Stimulated activated CD8-positive, alpha-beta memory T cell treated with anti-CD3 and anti-CD28 coated beads, Interleukin-7, amount 100 ng/mL, for 4 hours (primary cell): ENCODE measurements around the gene CCDC142.

Experiments used
- DNase-seq, 2 donors: peaks; one replicate each; pipeline ENCODE4 v3.0.0-alpha.2; 2020; ENCODE audit warnings: low read depth in 2 of 2

CCDC142 gene, protein sequence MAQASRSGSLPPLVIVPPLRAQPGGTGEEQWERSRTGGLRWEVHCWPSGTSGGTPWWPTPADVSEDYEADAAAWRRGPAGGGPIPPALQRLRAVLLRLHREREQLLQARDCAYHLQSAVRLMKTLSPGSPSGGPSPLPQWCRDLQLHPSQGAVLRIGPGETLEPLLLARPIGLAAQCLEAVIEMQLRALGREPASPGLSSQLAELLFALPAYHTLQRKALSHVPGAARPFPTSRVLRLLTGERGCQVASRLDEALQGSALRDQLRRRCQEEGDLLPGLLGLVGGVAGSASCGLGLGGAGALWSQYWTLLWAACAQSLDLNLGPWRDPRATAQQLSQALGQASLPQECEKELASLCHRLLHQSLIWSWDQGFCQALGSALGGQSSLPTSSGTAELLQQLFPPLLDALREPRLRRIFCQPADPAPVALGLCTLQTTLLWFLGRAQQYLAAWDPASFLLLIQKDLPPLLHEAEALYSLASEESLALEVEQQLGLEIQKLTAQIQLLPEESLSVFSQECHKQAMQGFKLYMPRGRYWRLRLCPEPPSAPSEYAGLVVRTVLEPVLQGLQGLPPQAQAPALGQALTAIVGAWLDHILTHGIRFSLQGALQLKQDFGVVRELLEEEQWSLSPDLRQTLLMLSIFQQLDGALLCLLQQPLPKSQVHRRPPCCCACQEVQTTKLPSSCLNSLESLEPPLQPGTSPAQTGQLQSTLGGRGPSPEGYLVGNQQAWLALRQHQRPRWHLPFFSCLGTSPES

DNA sequence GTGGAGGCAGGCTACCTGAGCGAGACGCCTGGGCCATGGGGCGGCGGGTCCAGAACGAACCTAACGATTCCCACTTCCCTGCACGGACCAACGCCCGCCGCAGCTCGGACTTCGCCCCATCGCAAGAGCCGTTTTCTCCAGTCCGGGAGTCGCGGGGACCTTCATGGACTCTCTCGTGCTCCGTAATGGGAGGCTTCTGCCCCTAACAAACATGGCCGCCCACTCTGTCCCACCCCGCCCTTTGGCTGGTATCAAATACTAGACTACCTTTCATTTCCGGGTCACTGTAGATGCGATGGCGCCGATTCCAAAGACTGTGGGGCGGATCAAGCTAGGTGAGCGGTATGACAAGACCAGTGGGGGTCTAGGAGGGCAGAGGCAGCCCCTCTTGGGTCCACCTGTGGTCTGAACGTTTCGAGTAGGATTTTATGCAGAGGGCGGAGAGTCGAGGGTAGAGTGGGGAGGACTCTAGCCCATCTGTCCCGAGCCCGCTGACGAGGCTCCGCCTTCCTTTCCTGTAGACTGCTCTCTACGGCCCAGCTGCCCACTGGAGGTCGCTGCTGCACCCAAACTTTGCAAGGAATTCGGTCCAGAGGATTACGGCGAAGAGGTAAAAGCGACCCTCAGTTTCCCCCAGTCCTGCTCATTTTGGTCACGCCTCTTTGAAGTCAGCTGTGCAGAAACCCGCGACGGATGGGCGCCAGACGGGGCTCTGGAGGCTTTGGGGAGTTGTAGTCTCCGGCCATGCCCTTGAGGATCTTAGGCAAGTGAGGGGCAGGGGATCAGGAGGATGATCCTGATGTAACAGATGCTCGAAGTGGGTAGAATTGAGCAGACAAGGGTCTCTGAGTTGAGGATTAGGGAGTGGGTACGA lies at the start of gene CCDC142, which contains the start of gene TTC31:
Gene CCDC142, minus strand, starts transcription at position 198 of the 874 bp plus-strand sequence. Its CDS starts 161 bp downstream, at position 37.
Gene TTC31, plus strand, starts transcription at position 281 of the 874 bp plus-strand sequence. Its CDS starts 15 bp downstream, at position 296.
- peak; percentile 88 to 93 for DNase-seq

DNA sequence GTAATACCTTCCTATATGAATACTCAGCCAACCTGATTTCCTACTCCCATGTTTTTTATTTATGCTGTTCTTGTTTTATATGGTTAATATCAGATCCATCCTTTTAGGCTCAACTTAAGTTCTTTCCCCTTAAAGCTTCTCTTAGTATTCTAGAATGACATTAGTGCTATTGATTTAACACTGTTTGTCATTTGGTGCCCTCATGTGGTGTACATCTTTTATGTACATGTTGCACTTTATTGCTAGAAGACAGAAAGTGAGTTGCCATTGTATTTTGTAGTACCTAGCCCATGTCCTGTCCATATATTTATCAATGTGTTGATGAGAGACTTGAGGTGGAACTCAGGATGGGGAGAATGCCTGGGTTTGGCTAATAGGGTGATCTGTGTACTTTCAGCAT lies 49.4 kb upstream of the CCDC142 start:
- no peak for DNase-seq

DNA sequence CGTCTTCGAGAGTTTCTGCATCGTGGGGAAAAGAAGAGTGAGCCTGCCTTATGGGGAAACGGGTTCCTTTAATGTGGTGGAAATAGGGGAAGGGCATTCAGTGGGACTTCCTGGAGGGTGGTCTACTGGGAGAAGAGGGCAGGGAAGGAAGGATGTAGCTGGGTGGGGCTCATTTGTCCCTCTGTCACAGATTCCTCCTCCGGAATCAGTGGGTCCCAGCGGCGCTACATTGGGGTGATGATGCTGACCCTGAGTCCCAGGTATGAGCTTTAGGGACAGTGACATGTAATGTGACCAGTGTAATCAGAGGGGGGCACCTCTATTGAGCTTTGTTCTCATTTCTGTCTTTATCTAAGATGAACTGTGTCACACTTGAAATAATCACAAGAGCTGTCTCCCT lies 48.9 kb upstream of the CCDC142 start:
- DNase-seq: no peak

DNA sequence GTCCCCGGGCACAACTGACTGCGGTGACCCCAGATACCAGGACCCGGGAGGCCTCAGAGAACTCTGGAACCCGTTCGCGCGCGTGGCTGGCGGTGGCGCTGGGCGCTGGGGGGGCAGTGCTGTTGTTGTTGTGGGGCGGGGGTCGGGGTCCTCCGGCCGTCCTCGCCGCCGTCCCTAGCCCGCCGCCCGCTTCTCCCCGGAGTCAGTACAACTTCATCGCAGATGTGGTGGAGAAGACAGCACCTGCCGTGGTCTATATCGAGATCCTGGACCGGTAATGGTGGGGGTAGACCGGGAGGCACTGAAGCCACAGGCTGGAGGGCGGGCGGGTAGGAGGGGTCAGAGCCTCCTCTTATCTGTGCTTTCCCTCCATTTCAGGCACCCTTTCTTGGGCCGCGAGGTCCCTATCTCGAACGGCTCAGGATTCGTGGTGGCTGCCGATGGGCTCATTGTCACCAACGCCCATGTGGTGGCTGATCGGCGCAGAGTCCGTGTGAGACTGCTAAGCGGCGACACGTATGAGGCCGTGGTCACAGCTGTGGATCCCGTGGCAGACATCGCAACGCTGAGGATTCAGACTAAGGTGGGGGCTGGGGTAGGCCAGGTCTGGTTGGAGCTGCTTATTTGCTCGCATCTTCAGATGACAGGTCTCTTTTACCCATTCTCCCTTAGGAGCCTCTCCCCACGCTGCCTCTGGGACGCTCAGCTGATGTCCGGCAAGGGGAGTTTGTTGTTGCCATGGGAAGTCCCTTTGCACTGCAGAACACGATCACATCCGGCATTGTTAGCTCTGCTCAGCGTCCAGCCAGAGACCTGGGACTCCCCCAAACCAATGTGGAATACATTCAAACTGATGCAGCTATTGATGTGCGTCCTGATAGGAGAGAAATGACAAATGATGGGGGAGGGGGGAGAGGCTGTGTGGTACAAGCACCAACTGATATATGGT lies 47.7 kb upstream of the CCDC142 start:
- peak; percentile 28 to 42 for DNase-seq

DNA sequence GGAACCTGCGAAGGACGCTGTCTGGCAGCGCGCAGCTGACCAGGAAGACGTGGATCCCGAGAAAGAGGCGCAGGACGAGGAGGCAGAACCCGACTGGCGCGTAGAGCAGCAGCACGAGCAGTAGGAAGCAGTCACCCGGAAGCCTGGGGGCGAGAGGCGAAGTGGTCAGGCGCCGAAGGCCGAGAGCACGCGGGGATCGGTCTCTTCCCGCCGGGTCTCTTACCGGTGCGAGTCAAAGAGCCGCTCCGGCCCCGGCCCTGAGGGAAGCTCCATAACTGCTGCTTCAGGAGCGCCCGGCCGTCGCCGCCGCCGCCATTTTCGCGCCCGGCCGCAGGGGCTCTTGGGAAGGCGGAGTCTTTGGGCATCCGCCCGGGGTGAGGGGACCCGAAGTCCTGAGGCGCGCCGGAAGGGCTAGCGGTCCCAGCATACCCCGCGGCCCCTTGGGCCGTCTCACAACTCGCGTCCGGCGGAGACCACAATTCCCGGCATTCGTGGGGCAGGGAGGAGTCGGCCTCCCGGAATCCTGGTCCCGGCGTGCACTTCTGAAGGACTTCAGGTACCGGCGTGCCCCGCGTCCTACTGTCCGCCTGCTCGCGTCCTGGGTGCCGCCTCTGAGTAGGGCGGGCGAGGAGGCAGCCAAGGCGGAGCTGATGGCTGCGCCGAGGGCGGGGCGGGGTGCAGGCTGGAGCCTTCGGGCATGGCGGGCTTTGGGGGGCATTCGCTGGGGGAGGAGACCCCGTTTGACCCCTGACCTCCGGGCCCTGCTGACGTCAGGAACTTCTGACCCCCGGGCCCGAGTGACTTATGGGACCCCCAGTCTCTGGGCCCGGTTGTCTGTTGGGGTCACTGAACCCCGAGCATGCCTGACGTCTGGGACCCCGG lies 46.8 kb upstream of the CCDC142 start, which contains the start of the genes AUP1 and HTRA2:
Gene AUP1, minus strand, starts transcription at position 350 of the 882 bp plus-strand sequence. Its CDS starts 77 bp downstream, at position 273.
Gene HTRA2, plus strand, starts transcription at position 577 of the 882 bp plus-strand sequence. Its CDS starts 74 bp downstream, at position 651.
- peak; percentile 76 to 83 for DNase-seq

DNA sequence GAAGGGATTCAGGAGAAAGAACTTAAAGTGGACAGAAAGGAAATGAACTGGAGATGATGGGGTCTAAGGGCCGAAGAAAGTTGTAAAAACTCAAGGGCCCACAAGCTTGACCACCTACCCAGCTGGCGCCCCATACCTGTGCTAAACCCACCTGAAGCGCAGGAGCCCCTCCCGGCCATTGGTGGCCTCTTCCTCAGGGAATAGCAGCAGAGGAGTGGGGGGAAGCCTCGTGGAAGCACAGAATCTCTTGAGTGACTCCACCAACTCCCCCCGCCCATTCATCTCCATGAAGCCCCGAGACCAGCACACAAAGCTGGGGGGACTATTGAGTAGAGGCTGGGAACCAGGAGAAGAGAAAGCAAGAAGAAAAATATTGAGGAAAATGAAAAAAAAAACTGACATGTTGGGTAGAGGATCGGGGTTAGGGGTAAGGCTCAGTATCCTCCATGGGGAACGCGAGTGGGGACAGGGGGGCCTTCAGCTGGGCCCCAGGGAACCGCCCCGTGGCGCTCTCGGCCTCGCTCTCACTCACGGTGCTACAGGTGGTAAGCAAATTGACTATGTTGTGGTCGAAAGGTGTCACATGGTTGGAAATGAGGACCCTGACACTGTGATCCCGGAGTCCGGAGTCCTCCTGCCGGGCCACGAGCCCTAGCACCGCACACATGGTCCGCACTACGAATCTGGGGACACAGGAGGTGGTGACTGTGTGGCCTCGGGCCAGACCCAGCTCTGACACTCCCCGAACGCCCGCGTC lies 46.0 kb upstream of the CCDC142 start:
- DNase-seq: no peak

DNA sequence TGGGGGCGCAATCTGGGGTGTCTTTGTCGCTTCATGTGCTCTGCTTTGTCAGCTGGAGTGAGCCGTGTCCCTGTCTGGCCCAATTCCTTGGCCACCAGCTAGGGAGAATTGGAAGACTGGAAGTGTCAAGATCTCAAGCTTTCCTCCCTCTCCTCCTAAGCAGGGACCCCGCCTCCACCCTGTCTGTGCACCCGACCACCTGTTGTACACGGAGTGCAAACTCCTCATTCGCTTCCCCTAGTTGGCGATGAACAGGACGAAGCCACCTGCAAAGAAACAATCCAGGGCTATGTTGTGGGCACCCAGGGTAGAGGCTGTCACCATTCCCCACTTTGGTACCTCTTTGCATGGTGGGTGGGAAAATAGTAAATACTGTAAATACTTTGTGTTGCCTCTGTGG lies 44.9 kb upstream of the CCDC142 start:
- no peak for DNase-seq

DNA sequence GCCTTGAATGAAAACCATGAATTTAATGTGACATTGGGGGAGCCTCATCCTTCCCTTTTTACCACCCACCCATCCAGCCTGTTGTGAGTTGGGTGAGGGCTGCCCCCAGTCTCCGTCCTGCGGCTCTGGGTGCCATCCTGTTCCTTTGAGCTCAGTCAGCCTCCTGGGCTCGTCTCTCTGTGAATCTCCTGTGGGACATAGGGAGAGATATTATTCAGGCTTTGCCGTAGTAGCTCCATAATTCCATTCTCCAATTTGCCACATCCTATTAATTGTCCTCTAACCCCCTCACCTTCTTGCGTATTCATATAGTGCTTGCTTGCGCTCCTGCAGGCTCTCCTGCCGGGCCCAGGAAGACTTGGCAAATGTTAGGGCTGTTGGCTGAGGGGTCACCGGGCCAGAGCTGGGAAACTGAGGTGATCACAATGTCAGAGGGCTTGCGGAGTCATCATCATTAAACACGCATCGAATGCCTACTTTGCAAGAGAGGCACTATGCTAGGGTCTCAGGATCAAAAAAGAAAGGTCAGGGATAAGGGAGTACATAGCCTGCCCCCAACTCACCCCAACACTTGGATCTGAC lies 43.9 kb upstream of the CCDC142 start:
- DNase-seq: no peak

DNA sequence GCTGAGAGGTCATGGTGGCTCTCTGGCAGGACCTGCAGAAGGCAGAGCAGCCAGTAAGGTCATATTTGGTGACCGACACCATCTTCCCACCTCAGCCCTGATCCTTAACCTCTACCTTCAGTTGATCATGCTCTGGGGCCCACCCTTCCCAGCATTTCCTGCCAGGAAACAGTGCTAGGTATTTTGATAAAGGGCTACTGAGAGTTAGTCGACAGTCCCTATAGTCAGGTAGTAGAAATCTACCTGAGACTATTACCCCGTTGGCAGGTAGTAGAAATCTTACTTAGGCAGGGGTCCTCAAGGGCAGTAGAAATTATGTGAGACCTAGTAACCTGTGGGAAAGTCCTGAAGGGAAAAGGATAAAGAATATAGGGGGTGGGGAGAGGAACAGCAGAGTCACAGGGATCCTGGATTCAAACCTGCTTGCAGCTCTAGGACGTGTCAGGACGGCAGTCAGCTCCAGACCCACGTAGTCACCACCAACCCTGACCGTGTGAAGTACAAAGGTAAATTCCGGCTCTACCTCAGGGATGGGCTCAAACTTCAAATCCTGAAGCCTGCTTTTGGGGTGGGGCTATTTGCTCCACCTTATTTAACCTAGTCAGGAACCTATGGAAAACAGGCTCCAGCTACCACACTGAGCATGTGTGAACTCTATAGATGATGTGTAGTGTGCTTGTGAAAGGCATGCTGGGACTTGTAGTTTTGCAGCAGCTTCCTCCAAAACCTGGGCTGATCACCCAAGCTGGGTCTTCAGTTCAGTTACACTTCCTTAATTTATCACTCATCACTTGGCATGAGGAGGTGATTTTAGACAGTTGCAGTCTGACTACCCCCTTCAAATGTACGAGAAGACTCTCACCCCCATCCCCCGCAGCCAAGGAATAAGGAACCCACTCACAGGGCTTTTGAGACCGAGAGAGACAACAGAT lies 43.2 kb upstream of the CCDC142 start, which contains the start of gene DQX1:
Gene DQX1, minus strand, starts transcription at position 515 of the 932 bp plus-strand sequence. Its CDS starts 502 bp downstream, at position 13.
- DNase-seq: no peak

DNA sequence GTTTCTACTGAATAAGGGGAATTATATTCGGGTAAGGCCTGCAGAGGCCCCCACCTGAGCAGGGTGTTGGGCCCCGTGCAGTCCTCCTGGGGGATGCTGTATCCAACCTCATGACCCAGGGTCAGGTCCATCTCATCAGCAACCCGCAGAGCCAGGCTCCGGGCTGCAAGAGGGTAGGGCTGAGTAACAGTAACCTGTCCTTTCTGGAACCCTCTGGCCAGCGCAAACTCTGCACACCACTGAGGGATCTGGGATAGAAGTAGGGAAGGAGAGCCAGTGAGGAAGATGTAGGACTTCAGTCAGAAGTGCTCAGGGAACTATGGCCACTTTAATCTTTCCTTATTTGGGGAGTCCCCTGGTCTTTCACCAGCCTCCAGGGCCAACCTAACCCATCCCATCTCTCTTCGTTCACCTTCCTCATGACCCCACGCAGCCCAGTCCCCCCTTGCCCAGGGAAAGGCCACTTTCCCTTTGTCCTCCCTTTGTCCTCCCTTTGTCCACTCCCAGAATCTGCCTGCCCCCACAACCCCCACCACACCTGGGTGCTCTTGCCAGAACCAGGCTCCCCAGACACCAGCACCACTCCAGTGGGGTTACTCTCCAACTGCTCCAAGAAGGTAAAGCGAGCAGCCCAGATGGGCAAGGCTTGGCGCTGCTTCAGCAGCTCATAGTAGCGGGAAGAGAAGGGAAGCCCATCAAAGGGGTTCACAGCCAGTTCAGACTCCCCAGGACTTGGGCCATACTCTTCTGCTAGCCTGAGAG lies 42.3 kb upstream of the CCDC142 start:
- no peak for DNase-seq

DNA sequence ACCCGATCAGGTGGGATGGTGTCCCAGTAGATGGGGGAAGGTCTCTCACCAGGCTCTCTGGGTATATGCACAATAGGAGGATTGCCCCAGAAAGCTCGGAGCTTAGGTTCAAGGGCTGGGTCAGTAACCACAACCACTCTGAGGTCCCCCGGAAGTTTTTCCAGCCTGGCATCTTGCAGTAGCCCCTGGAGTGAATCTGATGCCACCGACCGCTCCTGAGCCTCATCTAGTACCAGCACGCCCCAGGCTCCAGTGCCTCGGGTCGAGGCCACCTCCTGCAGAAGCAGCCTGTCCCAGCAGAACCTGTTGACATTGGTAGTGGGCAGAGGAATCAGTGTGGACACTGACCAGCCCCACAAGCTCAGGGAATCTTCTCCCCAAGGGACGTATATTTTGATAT lies 41.2 kb upstream of the CCDC142 start:
- DNase-seq: no peak

DNA sequence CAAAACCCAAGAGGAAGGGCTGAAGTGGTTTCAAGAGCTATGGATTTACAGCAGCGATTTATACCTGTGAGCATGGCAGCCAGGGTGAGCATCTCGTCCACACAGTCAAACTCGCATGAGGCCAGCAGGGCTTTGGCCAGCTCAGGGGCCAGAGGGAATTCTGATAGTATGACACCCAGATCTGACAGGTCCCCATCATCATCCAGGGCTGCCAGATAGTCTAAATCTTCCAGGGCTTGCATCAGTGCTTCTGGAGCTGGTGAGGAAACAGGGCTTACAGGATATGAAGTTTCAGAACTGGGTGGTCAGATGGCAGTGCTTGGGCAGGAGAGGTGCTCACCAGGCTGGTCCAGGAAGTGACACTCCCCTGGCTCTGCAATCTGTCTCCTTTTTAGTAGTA lies 39.7 kb upstream of the CCDC142 start:
- no peak for DNase-seq

DNA sequence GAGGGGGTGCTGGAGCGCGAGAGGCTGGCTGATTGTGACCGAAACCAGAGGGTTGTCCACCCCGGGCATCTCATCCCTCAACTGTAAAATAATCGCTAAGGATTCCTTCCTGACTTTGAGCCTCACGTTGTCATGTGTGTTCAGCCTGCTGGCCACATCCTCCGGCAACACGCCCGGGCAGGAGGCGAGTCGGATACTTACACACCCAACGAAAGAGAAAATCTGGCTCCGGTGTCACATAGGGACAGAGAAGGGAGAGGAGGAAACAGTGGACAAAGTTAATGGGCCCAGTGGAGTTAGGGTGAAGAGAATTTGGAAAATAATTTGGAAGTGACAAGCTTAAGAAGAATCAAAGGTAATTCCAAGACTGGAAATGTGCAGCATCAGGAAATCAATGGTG lies 33.9 kb upstream of the CCDC142 start:
- DNase-seq: no peak

DNA sequence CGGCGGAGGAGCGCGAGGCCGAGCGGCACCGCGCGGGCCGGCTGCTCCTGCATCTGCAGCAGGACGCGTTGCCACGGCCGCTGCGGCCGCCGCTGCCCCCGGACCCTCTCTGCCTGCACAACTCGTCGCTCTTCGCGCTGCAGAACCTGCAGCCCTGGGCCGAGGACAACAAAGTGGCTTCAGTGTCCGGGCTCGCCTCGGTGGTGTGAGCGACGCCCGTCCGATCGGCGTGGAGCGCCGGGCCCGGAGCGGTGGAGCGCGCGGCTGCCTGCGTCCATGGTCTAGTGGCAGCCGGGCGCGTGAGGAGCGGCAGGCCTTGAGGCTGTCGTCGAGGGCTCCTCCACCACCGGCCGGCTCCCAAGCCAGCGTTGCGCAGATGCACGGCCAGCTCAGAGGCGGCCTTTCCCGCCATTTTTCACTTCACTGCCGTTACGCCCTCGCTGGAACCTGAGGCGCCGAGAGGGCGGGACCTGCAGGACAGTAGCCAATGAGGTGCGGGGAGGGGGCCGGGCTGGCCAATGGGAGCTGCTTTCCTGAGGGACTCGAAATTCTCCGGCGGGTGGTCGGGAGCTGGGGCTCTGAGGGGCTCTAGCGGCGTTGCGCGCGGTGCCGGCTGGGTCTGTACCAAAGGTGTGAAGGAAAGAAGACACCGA lies 33.3 kb upstream of the CCDC142 start:
- DNase-seq: peak; percentile 58 to 67

DNA sequence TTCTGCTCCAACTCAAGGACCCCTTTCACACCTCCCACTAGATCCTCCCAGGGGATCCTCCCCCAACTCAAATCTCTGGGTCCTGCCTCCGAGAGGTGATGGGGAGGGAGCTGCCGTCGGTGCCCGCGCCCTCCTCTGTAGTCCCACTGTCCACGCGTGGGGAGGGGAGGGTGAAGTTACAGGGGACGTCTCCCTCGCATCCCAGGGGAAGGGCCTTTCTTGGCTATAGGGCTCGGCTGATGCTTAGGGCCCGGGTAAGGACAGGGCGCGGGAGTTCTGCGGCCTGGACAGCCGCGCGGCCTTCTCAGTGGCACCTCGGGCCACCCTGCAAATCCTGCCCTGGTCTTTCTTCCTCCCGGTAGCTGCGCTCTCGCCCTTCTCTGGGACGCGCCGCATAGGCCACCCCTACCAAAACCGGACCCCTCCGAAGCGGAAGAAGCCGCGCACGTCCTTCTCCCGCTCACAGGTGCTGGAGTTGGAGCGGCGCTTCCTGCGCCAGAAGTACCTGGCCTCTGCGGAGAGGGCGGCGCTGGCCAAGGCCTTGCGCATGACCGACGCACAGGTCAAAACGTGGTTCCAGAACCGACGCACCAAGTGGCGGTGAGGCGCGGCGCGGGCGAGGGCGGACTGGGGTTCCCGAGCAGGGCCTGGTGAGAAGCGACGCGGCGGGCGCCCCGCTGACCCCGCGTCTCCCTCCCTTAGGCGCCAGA lies 32.6 kb upstream of the CCDC142 start:
- no peak for DNase-seq
